Measurements from ENCODE around the gene TAS2R9. TPM values are rescaled to one million over a fixed set of nuclear protein-coding genes. Genes with fewer than 3 reads are reported as not detected.

The TAS2R9 gene, protein sequence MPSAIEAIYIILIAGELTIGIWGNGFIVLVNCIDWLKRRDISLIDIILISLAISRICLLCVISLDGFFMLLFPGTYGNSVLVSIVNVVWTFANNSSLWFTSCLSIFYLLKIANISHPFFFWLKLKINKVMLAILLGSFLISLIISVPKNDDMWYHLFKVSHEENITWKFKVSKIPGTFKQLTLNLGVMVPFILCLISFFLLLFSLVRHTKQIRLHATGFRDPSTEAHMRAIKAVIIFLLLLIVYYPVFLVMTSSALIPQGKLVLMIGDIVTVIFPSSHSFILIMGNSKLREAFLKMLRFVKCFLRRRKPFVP
- 0.92 TPM for total RNA-seq

DNA sequence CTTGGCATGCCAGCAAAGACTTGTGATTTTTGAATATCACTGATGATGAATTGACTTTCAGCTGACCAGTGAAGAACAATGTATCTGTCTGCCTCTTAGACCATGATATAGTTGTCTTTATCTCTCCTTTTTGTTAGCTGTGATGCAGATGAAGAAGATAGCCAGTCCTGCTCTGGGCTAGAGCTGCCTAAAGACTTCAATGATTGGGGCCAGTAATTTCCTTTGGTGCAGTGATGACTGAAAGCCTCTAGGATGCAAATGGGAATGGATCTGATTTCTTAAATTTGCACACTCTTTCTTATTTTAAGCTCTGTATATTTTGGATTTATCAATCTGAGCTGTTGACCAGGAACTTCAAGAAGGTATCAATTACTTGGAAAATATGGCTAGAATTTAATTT is at the start of gene TAS2R9:
Gene TAS2R9, minus strand, starts transcription at position 101 of the 400 bp plus-strand sequence. Its CDS starts 93 bp downstream, at position 8.

DNA sequence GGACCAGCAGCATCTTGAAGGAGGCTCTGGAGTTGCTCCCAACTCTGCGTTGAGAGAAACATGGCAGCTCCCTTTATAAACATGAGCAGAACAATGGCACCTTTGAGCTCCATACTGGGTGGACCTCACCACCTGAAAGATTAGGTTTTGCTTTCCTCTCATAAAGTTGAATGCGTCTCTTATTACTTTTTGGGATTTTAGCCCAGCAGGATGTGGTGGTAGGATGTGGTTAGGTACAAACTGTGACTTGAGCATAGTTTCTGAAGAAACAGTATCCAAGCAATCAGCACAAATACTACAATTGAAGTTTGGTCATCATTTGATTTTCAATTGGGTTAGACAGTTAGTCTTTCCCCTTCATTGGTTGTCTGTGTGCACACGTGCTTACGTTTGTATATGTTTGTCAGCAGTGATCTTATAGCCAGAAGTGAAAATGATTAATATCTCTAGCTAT is 39.5 kb upstream of the TAS2R9 start, which contains the start of gene PRR4:
Gene PRR4, minus strand, starts transcription at position 51 of the 454 bp plus-strand sequence. Its CDS starts 38 bp downstream, at position 13.

DNA sequence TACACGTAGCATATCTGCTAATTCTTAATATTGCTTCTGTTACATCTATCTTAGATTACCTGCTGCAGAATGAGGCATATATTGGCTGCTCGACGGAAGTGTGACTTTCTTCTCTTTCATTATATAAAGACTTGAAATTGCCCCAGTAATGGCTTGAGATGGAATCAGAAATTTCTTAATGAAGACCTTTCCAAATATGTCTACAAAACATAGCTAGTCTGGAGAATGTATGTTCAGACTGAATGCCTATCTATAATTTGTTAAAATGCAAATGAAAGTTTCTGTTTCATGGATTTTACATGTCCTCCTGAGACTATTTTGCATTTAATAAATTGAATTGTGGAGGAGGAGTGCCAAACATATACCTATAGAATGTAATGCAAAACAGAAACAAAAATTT is 16.3 kb upstream of the TAS2R9 start, which contains the start of gene TAS2R10:
Gene TAS2R10, minus strand, starts transcription at position 101 of the 400 bp plus-strand sequence. Its CDS starts 89 bp downstream, at position 12.

DNA sequence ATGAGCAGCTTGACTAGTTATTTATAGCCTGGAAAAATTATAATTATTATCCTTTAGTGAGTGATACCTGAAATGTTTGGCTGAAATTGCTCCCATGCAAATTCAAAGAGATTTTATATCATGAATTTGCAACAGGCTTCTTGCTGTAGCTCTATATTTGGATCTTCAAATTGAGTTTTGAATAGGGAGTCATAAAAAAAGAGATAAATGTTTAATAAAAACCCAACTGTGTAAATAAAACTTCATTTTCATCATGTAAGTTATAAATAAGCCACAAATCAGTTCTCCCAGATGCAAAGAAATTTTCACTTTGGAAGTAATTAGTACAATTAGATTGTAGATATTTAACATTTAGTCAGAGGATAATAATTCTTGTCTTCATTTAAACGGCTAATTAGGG is 2.8 kb downstream of the TAS2R9 start, which contains the start of gene TAS2R8:
Gene TAS2R8, minus strand, starts transcription at position 101 of the 400 bp plus-strand sequence. CDS start 306 bp downstream, outside the sequence.

DNA sequence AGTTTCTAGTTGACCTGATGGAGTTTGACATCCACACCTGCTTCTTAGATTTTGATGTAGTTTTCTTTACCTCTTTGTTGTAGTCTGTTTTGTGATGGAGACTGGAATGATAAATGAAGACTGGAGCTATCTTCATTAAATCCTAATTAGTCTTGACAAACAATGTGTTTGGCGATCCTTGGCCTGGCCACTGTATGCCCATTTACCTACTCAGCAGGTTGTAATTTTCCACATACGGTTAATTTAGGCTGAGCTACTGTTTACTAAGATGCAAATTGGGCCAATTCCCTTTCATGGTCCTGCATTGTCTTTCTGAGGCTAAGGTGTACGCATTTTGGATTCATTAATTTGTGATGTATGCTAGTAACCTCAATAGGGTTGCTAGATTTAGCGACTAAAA is 7.4 kb downstream of the TAS2R9 start, which contains the start of gene TAS2R7:
Gene TAS2R7, minus strand, starts transcription at position 41 of the 400 bp plus-strand sequence. CDS start 57 bp downstream, outside the sequence.

Small RNA genes within 50 kb of the gene (small RNA-seq; reads per million reads assigned to genes)
- gene PRR4 = not detected

Other genes with a start within 250 kb of the TAS2R9 start
- 15.9 TPM for gene MAGOHB, start 196.6 kb downstream of the TAS2R9 start, total RNA-seq
- gene STYK1, start 136.1 kb downstream of the TAS2R9 start, total RNA-seq = 18.7 TPM
- gene YBX3, start 86.8 kb downstream of the TAS2R9 start, total RNA-seq = 14.8 TPM
- gene TAS2R7, start 7.5 kb downstream of the TAS2R9 start, total RNA-seq = 0.69 TPM
- 0.69 TPM for gene TAS2R8, start 2.9 kb downstream of the TAS2R9 start, total RNA-seq
- 3.7 TPM for gene TAS2R10, start 16.2 kb upstream of the TAS2R9 start, total RNA-seq
- gene PRR4, start 39.3 kb upstream of the TAS2R9 start, total RNA-seq = 6.0 TPM
- 63.4 TPM for gene PRH1, start 74.1 kb upstream of the TAS2R9 start, total RNA-seq
- gene TAS2R13, start 99.4 kb upstream of the TAS2R9 start, total RNA-seq = 4.8 TPM
- 0.92 TPM for gene PRH2, start 119.1 kb upstream of the TAS2R9 start, total RNA-seq
- gene TAS2R14, start 129.1 kb upstream of the TAS2R9 start, total RNA-seq = 9.5 TPM
- gene TAS2R50, start 176.7 kb upstream of the TAS2R9 start, total RNA-seq = 7.6 TPM
- 10.4 TPM for gene TAS2R20, start 188.1 kb upstream of the TAS2R9 start, total RNA-seq
- 7.6 TPM for gene TAS2R19, start 212.5 kb upstream of the TAS2R9 start, total RNA-seq
- 8.1 TPM for gene TAS2R31, start 221.2 kb upstream of the TAS2R9 start, total RNA-seq